GM23338 (cell line): Measurements from ENCODE around the gene ARF3. TPM values are rescaled to one million over a fixed set of nuclear protein-coding genes. Genes with fewer than 3 reads are reported as not detected.

ENCODE experiments used
- ATAC-seq: fragments of 200-7000 bp; cut with Tn5 transposase; 3 replicates; pipeline ENCODE4 v1.9.1; 2020
- DNase-seq: peaks from one replicate; pipeline ENCODE4 v3.0.0-alpha.2; 2015; ENCODE audit warnings: low spot score
- H2AFZ ChIP-seq: fragments of 200-600 bp; sonication (generic); 2 replicates; pipeline ENCODE4 v1.8.0; 2016; ENCODE audit warnings: antibody characterized with exemption, mild to moderate bottlenecking, moderate library complexity
- H3F3A ChIP-seq: fragments of 200-600 bp; sonication (generic); replicated peaks from 2 replicates; pipeline ENCODE4 v1.8.0; 2017; ENCODE audit warnings: antibody characterized with exemption, mixed run types, low read depth
- H3K27ac ChIP-seq: fragments of 200-600 bp; sonication (generic); 2 replicates; pipeline ENCODE4 v1.6.1; 2016; ENCODE audit warnings: low read depth
- H3K27me3 ChIP-seq: fragments of 200-600 bp; sonication (generic); 2 replicates; pipeline ENCODE4 v1.8.0; 2016; ENCODE audit warnings: mild to moderate bottlenecking, mixed run types, moderate library complexity; ENCODE audit not compliant: insufficient read depth
- H3K36me3 ChIP-seq: fragments of 200-600 bp; sonication (generic); 2 replicates; pipeline ENCODE4 v1.8.0; 2016; ENCODE audit warnings: mild to moderate bottlenecking; ENCODE audit not compliant: insufficient read depth
- H3K4me1 ChIP-seq: fragments of 200-600 bp; sonication (generic); 2 replicates; pipeline ENCODE4 v1.8.0; 2016; ENCODE audit warnings: mild to moderate bottlenecking, moderate library complexity; ENCODE audit not compliant: insufficient read depth
- H3K4me2 ChIP-seq: fragments of 200-600 bp; sonication (generic); 2 replicates; pipeline ENCODE4 v1.7.1; 2017; ENCODE audit warnings: mixed run types
- H3K4me3 ChIP-seq: fragments of 200-600 bp; sonication (generic); 2 replicates; pipeline ENCODE4 v1.6.1; 2016; ENCODE audit warnings: mixed run types
- H3K79me2 ChIP-seq: fragments of 200-600 bp; sonication (generic); replicated peaks from 2 replicates; pipeline ENCODE4 v1.8.0; 2017; ENCODE audit warnings: mild to moderate bottlenecking; ENCODE audit not compliant: insufficient read depth
- H3K9me2 ChIP-seq: fragments of 200-600 bp; sonication (generic); 2 replicates; pipeline ENCODE4 v1.8.0; 2017; ENCODE audit not compliant: insufficient read depth
- H4K20me1 ChIP-seq: fragments of 200-600 bp; sonication (generic); replicated peaks from 2 replicates; pipeline ENCODE4 v1.8.0; 2017; ENCODE audit warnings: mild to moderate bottlenecking; ENCODE audit not compliant: insufficient read depth
- H3K27ac Mint-ChIP-seq: 2 replicates; pipeline ENCODE4 v1.8.0; 2020; ENCODE audit warnings: inconsistent platforms, mild to moderate bottlenecking, moderate library complexity, mixed read lengths
- H3K27me3 Mint-ChIP-seq: 3 replicates; pipeline ENCODE4 v1.8.0; 2022; ENCODE audit warnings: low read depth, mild to moderate bottlenecking, moderate library complexity, mixed read lengths, inconsistent platforms; ENCODE audit not compliant: insufficient read depth, poor library complexity
- H3K36me3 Mint-ChIP-seq: 3 replicates; pipeline ENCODE4 v1.8.0; 2021; ENCODE audit warnings: low read depth, mild to moderate bottlenecking, inconsistent platforms, moderate library complexity, mixed read lengths
- H3K4me1 Mint-ChIP-seq: 3 replicates; pipeline ENCODE4 v1.8.0; 2020; ENCODE audit warnings: mild to moderate bottlenecking, inconsistent platforms, mixed read lengths
- H3K4me3 Mint-ChIP-seq: 3 replicates; pipeline ENCODE4 v1.8.0; 2021; ENCODE audit warnings: moderate library complexity, mild to moderate bottlenecking, inconsistent platforms, mixed read lengths
- H3K9me3 Mint-ChIP-seq: 3 replicates; pipeline ENCODE4 v1.8.0; 2020; ENCODE audit warnings: moderate library complexity, mild to moderate bottlenecking, inconsistent platforms, mixed read lengths
- CREB1 ChIP-seq: fragments of 250-450 bp; sonication (Bioruptor Pico); IDR thresholded peaks from 2 replicates; pipeline ENCODE4 v1.5.0; 2020; ENCODE audit warnings: low read depth, mild to moderate bottlenecking, moderate library complexity
- CTCF ChIP-seq, 2 experiments: fragments of 200-600 bp in 1 of 2; sonication (generic) in 1 of 2; conservative IDR thresholded peaks; 2 replicates each; pipeline versions ENCODE4 v1.5.1 to v1.6.1; 2016 to 2017; ENCODE audit warnings: antibody characterized with exemption in 2 of 2, low read depth in 2 of 2, mild to moderate bottlenecking in 2 of 2, moderate library complexity in 1 of 2
- EZH2 ChIP-seq: fragments of 200-600 bp; sonication (generic); IDR thresholded peaks from one replicate; pipeline ENCODE4 v1.8.0; 2017; ENCODE audit warnings: antibody characterized with exemption, mild to moderate bottlenecking, low read depth; ENCODE audit not compliant: unreplicated experiment
- EZH2phosphoT487 ChIP-seq: fragments of 200-600 bp; sonication (generic); IDR thresholded peaks from one replicate; pipeline ENCODE4 v1.8.1; 2018; ENCODE audit warnings: antibody characterized with exemption; ENCODE audit not compliant: unreplicated experiment
- JUNB ChIP-seq: IDR thresholded peaks from one replicate; pipeline ENCODE4 v1.6.1; 2016; ENCODE audit warnings: antibody characterized with exemption; ENCODE audit not compliant: unreplicated experiment
- REST ChIP-seq: IDR thresholded peaks from one replicate; pipeline ENCODE4 v1.6.1; 2018; ENCODE audit warnings: antibody characterized with exemption; ENCODE audit not compliant: unreplicated experiment
- STAT1 ChIP-seq: IDR thresholded peaks from one replicate; pipeline ENCODE4 v1.6.1; 2016; ENCODE audit warnings: antibody characterized with exemption; ENCODE audit not compliant: unreplicated experiment
- ZNF114 ChIP-seq: fragments of 250-450 bp; sonication (Bioruptor Pico); IDR thresholded peaks from 2 replicates; pipeline ENCODE4 v1.5.0; 2020; ENCODE audit warnings: mild to moderate bottlenecking, moderate library complexity
- ZNF462 ChIP-seq: fragments of 250-450 bp; sonication (Bioruptor Pico); IDR thresholded peaks from 2 replicates; pipeline ENCODE4 v1.5.0; 2020; ENCODE audit warnings: mild to moderate bottlenecking, moderate library complexity
- polyA plus RNA-seq: library from polyadenylated mRNA; unstranded; fragments of >200 nt; fragmentation: Nextera tagmentation; extraction: Ambion mirVana; gene quantifications from 2 replicates; pipeline ENCODE4 v1.2.1, GENCODE V29; 2016
- total RNA-seq: library from RNA; depleted of rRNA; stranded (reverse); fragments of >200 nt; shearing (Covaris generic); gene quantifications from 2 replicates; pipeline ENCODE4 v1.2.3, GENCODE V29; 2014

Gene ARF3
- total and polyA plus RNA-seq, 2 experiments from 2014 or later, result 53.9 to 125 TPM

GRCh38 chr12:48952691-48953090 lies 4.6 kb downstream of the ARF3 start:
- Mint-ChIP-seq H3K27me3 (peaks cover 17% of the 10 kb centered on the region), H3K9me3 (no peaks in the 10 kb centered on the region; the same call in 2 of the 3 replicates), H3K36me3 (peaks cover 52% of the 10 kb centered on the region), H3K4me1 (peaks cover 25% of the 10 kb centered on the region), H3K4me3 (no peak overlapping the region), H3K27ac (no peak overlapping the region)
- H2AFZ ChIP-seq, result no peak overlapping the region
- TF ChIP-seq EZH2 (no peak), CREB1 (no peak), EZH2phosphoT487 (no peak), ZNF462 (CRISPR knock-in tag) (no peak), STAT1 (no peak), REST (no peak), CTCF (conservative IDR thresholded peaks at IDR 0.05; ENCODE audit: low read depth in 2 of 2) (no peak), JUNB (no peak), ZNF114 (CRISPR knock-in tag) (no peak)
- H4K20me1 ChIP-seq, result peaks cover 54% of the 10 kb centered on the region
- H3F3A ChIP-seq, result no peaks in the 10 kb centered on the region
- H3K4me2 ChIP-seq, result no peak overlapping the region
- peaks cover 11% of the 10 kb centered on the region for H3K36me3 ChIP-seq
- ATAC-seq (no peak), DNase-seq (no peak)
- H3K4me3 ChIP-seq, result no peak overlapping the region
- peaks cover 9% of the 10 kb centered on the region for H3K4me1 ChIP-seq
- H3K9me2 ChIP-seq, result no peaks in the 10 kb centered on the region
- H3K27me3 ChIP-seq, result no peaks in the 10 kb centered on the region
- peaks cover 91% of the 10 kb centered on the region for H3K79me2 ChIP-seq
- H3K27ac ChIP-seq, result no peak overlapping the region
